Gastrocnemius medialis (tissue), 4 donors: ENCODE results near the gene PLPP3.

Source experiments
- CTCF ChIP-seq, 5 experiments: fragments of 450-650 bp in 3 of 5; fragments of 200-600 bp in 2 of 5; sonication (generic) in 2 of 5; IDR thresholded peaks in 4 of 5; conservative IDR thresholded peaks in 1 of 5; 1 replicate in 4 of 5; 2 replicates in 1 of 5; pipeline ENCODE4 v1.5.1; 2016 to 2019; ENCODE audit warnings: antibody characterized with exemption in 5 of 5, mild to moderate bottlenecking in 3 of 5, moderate library complexity in 3 of 5
- POLR2A ChIP-seq, 2 donors: fragments of 450-650 bp; IDR thresholded peaks; one replicate each; pipeline ENCODE4 v1.6.1; 2017; ENCODE audit warnings: antibody characterized with exemption in 2 of 2, mild to moderate bottlenecking in 2 of 2, moderate library complexity in 2 of 2

GRCh38 chr1:56466538-56466937, 112.8 kb downstream of the PLPP3 start:
- TF ChIP-seq CTCF (IDR thresholded peaks at IDR 0.05 in 4 of 5, conservative IDR thresholded peaks at IDR 0.05 in 1 of 5) (no peak), POLR2A (IDR thresholded peaks at IDR 0.05) (no peak)
